GM18502 (cell line): ENCODE results near the gene ZNF749.
A peak's percentile ranks its signal among the peaks of the same experiment; 100 is the strongest.

Experiments used
- ATAC-seq: cut with Tn5 transposase; IDR thresholded peaks from one replicate; pipeline ENCODE4 v1.9.1; 2021; ENCODE audit warnings: mild to moderate bottlenecking; ENCODE audit not compliant: unreplicated experiment, poor library complexity

ZNF749 gene

GRCh38 chr19:57435062-57435978 is at the start of gene ZNF749:
TSS of gene ZNF749 (plus strand) at chr19:57435325. CDS start at chr19:57435579, 254 bp downstream.
- ATAC-seq, result peak; percentile 97

GRCh38 chr19:57389194-57389729 is 45.9 kb upstream of the ZNF749 start:
- no peak for ATAC-seq

GRCh38 chr19:57389730-57390598 is 45.2 kb upstream of the ZNF749 start, which contains the start of gene ZNF548:
TSS of gene ZNF548 (plus strand) at chr19:57389854. CDS start at chr19:57390100, 246 bp downstream.
- ATAC-seq, result peak; percentile 97

- ATAC-seq, result no peak
These were observed 39.4 kb upstream of the ZNF749 start for GRCh38 chr19:57395710-57396109.

GRCh38 chr19:57398868-57399267 is 36.3 kb upstream of the ZNF749 start:
- ATAC-seq, result no peak

GRCh38 chr19:57403737-57404563 is 31.2 kb upstream of the ZNF749 start:
- ATAC-seq, result no peak

- no peak for ATAC-seq
These were observed 28.5 kb upstream of the ZNF749 start for GRCh38 chr19:57406516-57407123.

GRCh38 chr19:57410877-57411671 is 24.1 kb upstream of the ZNF749 start, which contains the start of gene ZNF17:
TSS of gene ZNF17 (plus strand) at chr19:57411161. CDS start at chr19:57413616, 2,455 bp downstream.
- peak; percentile 96 for ATAC-seq

GRCh38 chr19:57419439-57419838 is 15.7 kb upstream of the ZNF749 start:
- no peak for ATAC-seq

- ATAC-seq, result no peak
These were observed 14.1 kb upstream of the ZNF749 start for GRCh38 chr19:57421037-57421436.

- ATAC-seq, result peak; percentile 30
These were observed 601 bp upstream of the ZNF749 start for GRCh38 chr19:57434386-57435061.

- ATAC-seq, result no peak
These were observed 1.3 kb downstream of the ZNF749 start for GRCh38 chr19:57436417-57436816.

- no peak for ATAC-seq
These were observed 2.8 kb downstream of the ZNF749 start for GRCh38 chr19:57437931-57438330.

GRCh38 chr19:57438925-57439324 is 3.8 kb downstream of the ZNF749 start:
- ATAC-seq, result no peak

- no peak for ATAC-seq
These were observed 7.0 kb downstream of the ZNF749 start for GRCh38 chr19:57441979-57442752.

- ATAC-seq, result no peak
These were observed 8.1 kb downstream of the ZNF749 start for GRCh38 chr19:57443121-57443696.

- ATAC-seq, result no peak
These were observed 17.2 kb downstream of the ZNF749 start for GRCh38 chr19:57452307-57452706.
